NCI-H2196 (cell line): ENCODE results near the gene ZNF540.
"Not testable (repeated sequence)": the region's sequence is repeated elsewhere in the genome, so short reads cannot be mapped to it uniquely, and the experiment has no call there.

Experiments used
- DNase-seq: peaks from one replicate; lab custom pipeline; 2025; ENCODE audit not compliant: unreplicated experiment; lab: John Stamatoyannopoulos, UW

Gene ZNF540

DNA sequence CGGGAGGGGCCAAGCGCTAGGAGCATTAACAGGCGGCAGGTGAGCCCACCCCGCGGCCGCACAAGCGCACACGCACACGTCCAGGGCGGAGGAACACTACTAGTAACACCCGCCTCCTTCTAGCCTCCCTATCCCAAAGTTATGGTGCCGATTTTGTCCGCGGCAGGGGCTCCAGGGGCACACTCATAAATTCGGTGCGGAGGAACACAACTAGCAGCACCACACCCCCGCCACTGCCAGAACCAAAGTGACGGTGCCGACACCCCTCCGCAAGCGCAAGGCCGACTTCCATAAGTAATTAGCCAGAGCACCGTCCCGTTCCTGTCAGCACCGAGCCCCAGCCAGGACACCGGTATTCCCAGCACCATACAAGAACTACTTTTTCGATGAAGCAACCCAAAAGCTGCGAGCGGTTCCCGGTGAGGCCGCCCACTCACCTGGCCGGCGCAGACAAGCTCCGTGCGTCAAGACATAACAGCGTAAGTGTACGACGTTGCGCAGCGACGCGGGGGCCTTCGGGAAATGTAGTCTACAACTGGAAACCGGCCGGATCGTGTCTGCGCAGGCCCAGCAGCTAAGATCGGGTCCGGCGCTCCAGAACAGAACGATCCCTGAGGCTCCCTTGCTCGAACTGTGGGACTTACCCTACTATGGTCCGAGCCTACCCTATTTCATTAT is at the start of gene ZNF540, which contains the start of gene ZNF571:
TSS of gene ZNF540 (plus strand) at position 573 of the 678 bp plus-strand sequence. CDS start 3,572 bp downstream, outside the sequence.
TSS of gene ZNF571 (minus strand) at position 489 of the 678 bp plus-strand sequence. CDS start 8,116 bp downstream, outside the sequence.
- peak; percentile 95 for DNase-seq

DNA sequence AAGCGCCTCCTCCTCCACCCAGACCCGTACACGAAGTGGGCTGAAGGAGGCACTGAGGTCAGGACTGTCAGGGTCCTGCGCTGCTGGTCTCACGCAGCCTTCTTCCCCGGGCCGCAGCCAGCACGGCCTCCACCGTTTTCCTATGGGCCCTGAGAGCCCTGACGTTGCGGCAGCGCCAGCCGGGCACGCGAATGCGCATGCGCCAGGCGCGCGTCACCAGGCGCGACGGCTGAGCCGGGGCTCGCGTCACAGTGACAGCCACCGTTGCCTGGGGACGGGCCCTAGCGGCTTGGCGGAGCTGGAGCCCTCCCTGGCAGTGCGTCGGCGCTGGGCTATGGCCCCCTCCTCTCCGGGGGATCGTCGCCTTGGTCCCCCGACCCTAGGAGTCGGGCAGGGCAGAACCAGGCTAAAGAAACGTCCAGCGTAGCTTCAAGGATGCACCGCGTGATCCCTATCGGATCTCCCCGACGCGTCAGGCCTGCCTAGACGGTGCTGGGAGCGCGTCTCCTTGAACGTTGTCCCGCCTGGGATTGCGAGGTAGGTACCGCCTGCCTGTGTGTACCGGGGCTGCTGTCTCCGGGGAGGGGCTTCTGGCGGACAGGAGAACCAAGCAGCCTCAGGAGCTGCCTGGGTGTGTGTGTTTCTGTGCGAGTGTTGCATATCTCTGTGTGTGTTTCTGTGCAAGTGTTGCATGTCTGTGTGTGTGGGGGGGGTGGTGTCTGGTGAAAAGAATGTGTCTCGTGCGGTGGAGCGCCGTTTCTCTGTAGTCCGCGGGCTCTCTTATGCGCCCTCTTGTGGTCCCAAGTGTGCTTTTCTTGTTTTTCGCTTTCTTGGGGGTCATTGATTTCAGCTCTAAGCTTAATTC is 43.3 kb upstream of the ZNF540 start:
- DNase-seq = no peak

DNA sequence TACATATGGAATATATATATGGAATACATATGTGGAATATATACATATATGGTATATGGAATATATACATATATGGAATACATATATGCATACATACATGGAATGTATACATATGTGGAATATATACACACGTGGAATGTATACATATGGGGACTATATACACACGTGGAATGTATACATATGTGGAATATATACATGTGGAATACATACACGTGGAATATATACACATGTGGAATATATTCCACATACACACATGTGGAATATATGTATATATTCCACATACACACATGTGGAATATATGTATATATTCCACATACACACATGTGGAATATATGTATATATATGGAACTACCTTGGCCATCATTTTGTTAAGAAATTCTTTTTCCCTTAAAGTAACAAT is 31.2 kb upstream of the ZNF540 start:
- no peak for DNase-seq

DNA sequence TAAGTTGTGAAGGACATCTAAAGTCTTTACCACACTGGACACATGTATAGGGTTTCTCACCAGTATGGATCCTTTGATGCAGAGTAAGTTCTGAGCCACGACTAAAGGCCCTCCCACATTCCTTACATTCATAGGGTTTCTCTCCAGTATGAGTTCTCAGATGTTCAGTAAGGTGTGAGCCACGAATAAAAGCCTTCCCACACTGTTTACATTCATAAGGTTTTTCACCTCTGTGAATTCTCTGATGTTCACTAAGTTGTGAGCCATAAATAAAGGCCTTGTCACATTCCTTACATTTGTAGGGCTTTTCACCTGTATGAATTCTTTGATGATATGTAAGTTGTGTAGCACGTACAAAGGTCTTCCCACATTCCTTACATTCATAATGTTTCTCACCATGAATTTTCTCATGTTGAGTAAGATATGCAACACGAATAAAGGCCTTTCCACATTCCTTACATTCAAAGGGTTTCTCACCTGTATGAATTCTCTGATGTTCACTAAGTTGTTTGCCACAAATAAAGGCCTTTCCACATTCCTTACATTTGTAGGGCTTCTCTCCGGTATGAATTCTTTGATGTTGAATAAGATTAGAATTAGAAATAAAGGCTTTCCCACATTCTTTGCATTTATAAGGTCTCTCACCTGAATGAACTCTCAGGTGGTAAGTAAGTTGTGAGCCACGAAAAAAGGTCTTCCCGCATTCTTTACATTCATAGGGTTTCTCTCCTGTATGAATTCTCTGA is 29.9 kb upstream of the ZNF540 start:
- DNase-seq = no peak

DNA sequence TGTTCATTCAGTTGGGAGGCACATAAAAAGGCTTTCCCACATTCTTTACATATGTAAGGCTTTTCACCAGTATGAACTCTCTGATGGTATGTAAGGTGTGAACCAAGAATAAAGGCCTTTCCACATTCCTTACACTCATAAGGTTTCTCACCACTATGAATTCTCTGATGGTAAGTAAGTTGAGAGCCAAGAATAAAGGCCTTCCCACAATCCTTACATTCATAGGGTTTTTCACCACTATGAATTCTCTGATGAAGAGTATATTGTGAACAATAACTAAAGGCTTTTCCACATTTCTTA is 29.4 kb upstream of the ZNF540 start:
- DNase-seq = no peak

DNA sequence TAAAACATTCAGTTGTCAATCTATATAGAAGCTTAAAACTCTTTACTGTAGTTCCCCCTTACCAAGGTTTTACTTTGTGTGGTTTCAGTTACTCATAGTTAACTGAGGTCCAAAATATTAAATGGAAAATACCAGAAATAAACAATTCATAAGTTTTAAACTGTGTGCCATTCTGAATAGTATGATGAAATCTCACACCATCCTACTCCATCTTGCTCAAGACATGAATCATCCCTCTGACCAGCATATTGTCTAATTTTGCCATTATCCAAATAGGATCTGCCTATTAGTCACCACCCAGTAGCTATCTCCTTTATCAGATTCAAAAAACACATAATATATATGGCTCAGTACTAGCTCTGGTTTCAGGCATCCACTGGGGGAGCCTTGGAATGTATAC is 22.5 kb upstream of the ZNF540 start:
- DNase-seq = no peak

DNA sequence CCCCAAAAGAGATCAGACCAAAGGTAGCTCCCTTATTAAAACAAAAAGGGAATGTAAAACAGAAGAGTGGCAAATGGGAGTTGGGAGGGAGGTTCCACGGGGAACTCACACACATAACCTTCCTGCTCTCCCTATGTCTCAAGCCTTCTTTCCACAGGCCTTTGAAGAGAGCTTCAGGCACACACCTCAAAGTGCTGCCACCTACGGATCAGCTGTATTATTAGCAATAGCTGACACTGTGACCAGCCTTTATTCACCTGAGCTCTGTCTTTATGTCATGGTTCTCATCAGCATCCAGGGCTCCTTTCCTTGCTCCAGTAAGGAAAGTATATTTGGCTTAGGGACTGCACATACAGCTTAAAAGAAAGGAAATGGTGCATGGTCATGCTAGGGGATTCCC is 11.3 kb upstream of the ZNF540 start:
- DNase-seq = no peak

DNA sequence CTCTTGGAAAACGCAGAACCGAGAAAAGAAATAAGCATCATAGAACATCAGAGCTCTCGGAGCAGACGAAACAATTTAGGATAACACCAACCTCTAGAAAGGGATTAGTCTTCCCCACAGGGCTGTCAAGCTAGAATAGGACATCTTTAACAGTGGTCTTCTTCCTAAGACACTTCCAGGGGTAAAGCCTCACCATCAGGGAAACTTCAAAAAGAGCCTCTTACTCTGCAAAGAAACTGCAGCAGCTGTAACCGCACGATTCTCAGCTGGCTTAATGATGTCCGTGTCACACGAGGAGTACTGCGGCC is 726 bp upstream of the ZNF540 start:
- DNase-seq = no peak

DNA sequence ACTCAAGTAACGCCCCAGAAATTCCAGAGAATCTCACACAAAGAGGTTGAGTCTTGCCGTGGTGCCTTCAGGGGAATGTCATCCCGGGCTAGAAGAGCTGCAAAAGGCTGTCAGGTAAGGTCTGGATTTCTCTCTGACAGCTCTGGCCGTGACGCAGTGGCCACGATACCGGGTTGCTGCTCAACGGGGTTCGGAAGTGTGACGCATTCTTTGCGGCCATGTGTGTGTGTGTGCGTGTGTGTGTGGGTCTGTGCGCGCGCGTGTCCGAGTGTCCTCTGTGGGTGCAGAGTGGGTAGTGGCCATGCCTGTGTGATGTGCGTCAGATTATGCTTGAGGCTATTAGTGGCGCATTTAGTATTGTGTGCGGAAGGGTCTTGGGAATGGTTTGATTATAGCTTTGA is 306 bp downstream of the ZNF540 start:
- DNase-seq = no peak

DNA sequence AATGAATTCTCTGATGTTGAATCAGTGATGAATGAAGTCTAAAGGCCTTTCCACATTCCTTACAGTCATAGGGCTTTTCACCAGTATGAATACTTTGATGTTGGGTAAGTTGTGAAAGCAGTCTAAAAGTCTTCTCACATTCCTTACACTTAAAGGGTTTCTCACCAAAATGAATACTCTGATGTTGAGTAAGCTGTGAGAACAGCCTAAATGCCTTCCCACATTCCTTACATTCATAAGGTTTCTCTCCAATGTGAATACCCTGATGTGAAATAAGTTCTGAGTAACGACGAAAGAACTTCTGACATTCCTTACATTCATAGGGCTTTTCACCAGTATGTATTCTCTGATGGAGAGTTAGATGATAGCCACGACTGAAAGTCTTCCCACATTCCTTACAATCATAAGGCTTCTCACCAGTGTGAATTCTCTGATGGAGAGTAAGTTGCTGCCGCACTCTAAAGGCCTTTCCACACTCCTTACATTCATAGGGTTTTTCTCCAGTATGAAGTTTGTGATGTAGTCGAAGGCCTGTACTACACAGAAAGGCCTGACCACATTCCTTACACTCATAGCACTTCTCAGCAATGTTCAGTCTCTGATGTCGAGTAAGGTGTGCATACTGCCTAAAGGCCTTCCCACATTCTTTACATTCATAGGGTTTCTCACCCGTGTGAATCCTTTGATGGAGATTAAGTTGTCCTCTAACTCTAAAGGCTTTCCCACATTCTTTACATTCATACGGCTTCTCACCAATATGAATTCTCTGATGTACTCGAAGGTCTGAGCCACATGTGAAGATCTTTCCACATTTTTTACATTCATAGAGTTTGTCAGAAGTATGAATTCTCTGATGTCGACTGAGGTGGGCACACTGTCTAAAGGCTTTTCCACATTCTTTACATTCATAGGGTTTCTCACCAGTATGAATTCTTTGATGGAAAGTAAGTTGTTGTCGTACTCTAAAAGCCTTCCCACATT is 40.7 kb downstream of the ZNF540 start:
- DNase-seq = no peak

DNA sequence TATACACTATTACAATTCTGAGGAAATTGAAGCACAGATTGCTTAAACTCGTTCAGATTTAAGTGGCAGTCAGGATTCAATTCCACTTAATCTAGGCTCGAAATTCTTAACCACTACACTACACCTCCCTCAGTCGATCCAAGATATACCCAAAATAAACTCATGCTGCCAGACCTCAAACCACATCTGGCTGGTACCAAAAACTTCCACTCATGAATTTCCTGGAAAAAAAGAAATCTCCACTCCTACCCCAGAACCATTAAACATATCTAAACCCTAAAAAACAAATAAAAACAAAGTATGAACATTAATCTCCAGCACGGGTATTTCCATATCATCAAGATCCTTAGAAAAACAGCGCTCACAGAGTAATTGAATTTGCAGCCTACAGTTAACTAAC is 59.4 kb downstream of the ZNF540 start:
- no peak for DNase-seq

DNA sequence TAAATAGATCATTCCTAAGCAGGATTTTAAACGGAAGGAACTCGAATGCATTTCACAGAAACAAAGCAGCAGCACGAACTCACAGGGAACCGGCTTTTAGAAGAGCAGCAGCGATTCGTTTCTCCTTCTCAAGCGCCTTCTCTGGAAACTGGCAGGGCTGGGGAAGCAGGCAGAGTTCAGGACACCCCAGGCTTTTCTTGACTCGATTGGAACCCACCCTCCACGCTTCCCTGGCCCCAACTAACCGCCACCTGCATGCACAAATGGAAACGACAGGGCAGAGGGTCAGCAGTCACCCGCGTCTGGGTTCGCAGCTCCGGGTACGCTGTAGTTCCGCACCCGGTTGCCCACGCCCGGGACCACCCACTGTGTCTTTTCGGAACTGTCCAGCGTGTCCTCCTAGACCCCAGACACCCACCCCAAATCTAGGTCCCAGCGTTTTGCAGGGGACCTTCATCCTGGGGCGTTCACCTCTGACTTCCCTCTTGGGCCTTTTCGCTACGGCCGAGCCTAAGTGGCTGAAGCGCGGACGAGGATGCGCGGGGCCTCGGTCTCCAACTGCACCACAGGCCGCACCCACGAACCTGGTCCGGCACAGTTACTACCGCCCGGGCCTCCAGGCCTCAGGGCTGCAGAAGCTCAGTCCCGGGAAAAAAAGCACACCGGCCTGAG is 60.1 kb downstream of the ZNF540 start:
- DNase-seq = no peak

DNA sequence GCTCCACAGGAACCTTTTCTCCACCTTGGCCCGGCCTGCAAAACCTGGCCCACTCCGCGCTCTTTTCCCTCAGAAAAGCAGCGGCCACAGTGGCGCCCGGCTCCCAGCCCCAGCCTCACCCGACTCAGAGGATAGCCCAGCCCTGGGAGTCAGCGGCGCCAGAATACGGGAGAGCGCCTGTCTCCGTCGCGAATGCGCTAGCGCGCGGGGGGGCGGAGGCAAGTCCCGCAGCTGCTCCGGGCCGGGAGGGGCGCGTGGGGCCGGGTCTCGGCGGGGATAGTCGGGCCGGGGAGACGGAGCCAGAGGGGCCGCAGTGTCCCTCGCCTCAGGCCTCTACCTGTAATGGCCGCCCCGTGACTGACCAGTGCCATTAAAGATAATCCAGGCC is 60.6 kb downstream of the ZNF540 start, which contains the start of gene ZFP30:
TSS of gene ZFP30 (minus strand) at position 165 of the 388 bp plus-strand sequence. CDS start 7,643 bp downstream, outside the sequence.
- DNase-seq = peak; percentile 89

DNA sequence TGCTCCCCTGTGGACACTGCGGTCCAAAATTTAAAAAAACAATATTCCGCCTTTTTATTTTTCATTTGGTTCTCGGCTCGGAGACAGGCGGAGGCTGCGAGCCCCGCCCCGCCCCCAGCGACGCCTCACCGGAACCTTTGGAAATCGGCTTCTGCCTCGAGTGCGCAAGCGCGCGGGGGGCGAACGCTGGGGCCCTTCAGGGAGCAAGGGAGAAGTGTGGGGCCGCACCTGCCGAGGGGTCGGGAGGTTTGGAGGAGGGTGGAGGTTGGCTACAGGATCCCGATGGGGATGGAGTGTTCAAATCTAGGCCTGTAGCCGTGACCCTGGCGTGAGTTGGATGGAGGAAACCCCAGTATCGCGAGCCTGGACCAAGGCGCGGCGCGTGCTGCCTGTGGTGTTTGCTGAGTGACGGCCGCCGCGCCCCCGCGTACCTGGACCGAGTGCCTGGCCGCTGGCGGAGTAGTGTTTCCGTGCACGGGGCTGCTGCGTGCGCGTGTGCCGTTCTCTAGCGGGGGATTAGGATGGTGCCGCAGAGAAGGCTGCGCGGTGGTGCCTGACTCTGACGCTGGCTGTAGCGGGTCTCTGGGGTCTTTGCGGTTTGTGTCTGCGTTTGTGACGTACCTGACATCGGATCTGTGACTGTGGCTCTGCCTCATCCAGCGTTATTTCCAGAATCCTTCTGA is 61.2 kb downstream of the ZNF540 start:
- peak; percentile 89 for DNase-seq

DNA sequence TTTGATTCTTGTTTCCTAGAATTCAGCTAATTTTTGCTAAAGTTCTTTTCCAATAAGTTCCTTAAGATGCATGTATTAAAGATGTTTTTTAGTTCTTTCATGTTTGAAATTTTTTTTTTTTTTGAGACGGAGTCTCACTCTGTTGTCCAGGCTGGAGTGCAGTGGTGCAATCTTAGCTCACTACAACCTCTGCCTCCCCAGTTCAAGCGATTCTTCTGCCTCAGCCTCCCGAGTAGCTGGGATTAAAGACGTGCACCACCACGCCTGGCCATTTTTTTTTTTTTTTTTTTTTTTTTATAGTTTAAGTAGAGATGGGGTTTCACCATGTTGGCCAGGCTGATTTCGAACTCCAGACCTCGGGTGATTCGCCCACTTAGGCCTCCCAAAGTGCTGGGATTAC is 62.5 kb downstream of the ZNF540 start:
- not testable (repeated sequence) for DNase-seq
